GM23248 (cell line): ENCODE measurements around the gene WFIKKN1. TPM values are rescaled to one million over a fixed set of nuclear protein-coding genes. Genes with fewer than 3 reads are reported as not detected.

ENCODE experiments used
- DNase-seq: peaks from one replicate; pipeline ENCODE4 v3.0.0-alpha.2; 2015
- H2AFZ ChIP-seq: fragments of 200-600 bp; sonication (generic); 2 replicates; pipeline ENCODE4 v1.6.1; 2016; ENCODE audit warnings: antibody characterized with exemption
- H3F3A ChIP-seq: fragments of 200-600 bp; sonication (generic); 2 replicates; pipeline ENCODE4 v1.6.1; 2016; ENCODE audit warnings: mild to moderate bottlenecking, antibody characterized with exemption, mixed run types; ENCODE audit not compliant: insufficient read depth
- H3K27ac ChIP-seq: fragments of 200-600 bp; sonication (generic); 2 replicates; pipeline ENCODE4 v1.5.1; 2016; ENCODE audit warnings: mild to moderate bottlenecking
- H3K27me3 ChIP-seq: fragments of 200-600 bp; sonication (generic); replicated peaks from 2 replicates; pipeline ENCODE4 v1.6.1; 2016; ENCODE audit warnings: mild to moderate bottlenecking; ENCODE audit not compliant: insufficient read depth
- H3K36me3 ChIP-seq: fragments of 200-600 bp; sonication (generic); 2 replicates; pipeline ENCODE4 v1.6.1; 2016; ENCODE audit warnings: low read depth, mild to moderate bottlenecking
- H3K4me1 ChIP-seq: fragments of 200-600 bp; sonication (generic); 2 replicates; pipeline ENCODE4 v1.6.1; 2016; ENCODE audit warnings: mild to moderate bottlenecking; ENCODE audit not compliant: insufficient read depth
- H3K4me2 ChIP-seq: fragments of 200-600 bp; sonication (generic); one replicate; pipeline ENCODE4 v1.6.1; 2016; ENCODE audit warnings: mild to moderate bottlenecking; ENCODE audit not compliant: unreplicated experiment
- H3K4me3 ChIP-seq: fragments of 200-600 bp; sonication (generic); 2 replicates; pipeline ENCODE4 v1.5.1; 2016; ENCODE audit warnings: mild to moderate bottlenecking
- H3K79me2 ChIP-seq: fragments of 200-600 bp; sonication (generic); 2 replicates; pipeline ENCODE4 v1.6.1; 2016; ENCODE audit warnings: mild to moderate bottlenecking; ENCODE audit not compliant: insufficient read depth
- H3K9ac ChIP-seq: fragments of 200-600 bp; sonication (generic); 2 replicates; pipeline ENCODE4 v1.6.1; 2016; ENCODE audit warnings: mild to moderate bottlenecking
- H3K9me2 ChIP-seq: fragments of 200-600 bp; sonication (generic); 2 replicates; pipeline ENCODE4 v1.6.1; 2016; ENCODE audit warnings: mixed run types, mild to moderate bottlenecking, moderate library complexity; ENCODE audit not compliant: insufficient read depth
- H3K9me3 ChIP-seq: fragments of 200-600 bp; sonication (generic); one replicate; pipeline ENCODE4 v1.6.1; 2017; ENCODE audit warnings: low read depth
- H4K20me1 ChIP-seq: fragments of 200-600 bp; sonication (generic); 2 replicates; pipeline ENCODE4 v1.6.0; 2016; ENCODE audit not compliant: insufficient read depth
- EZH2 ChIP-seq: fragments of 200-600 bp; sonication (generic); IDR thresholded peaks from 2 replicates; pipeline ENCODE4 v1.6.1; 2018; ENCODE audit warnings: antibody characterized with exemption, mild to moderate bottlenecking; ENCODE audit not compliant: insufficient read depth, poor library complexity, severe bottlenecking
- EZH2phosphoT487 ChIP-seq: fragments of 200-600 bp; sonication (generic); IDR thresholded peaks from 2 replicates; pipeline ENCODE4 v1.6.1; 2018; ENCODE audit warnings: antibody characterized with exemption, moderate library complexity, mild to moderate bottlenecking, low read depth; ENCODE audit not compliant: insufficient read depth
- WGBS, 2 experiments: methylation state at CpG; one replicate each; pipeline ENCODE4 v1.1.6; 2015 to 2017; ENCODE audit warnings: low lambda C conversion rate in 2 of 2, low coverage in 1 of 2; ENCODE audit errors: missing lambda C conversion rate in 2 of 2; 5-methylcytosine and 5-hydroxymethylcytosine counted together
- in situ Hi-C: fragments of 300-500 bp; cut with MboI; formaldehyde crosslinking; loops from 2 replicates; pipeline ENCODE4 v1.15.0; 2020
- polyA plus RNA-seq: library from polyadenylated mRNA; unstranded; fragments of >200 nt; fragmentation: Nextera tagmentation; extraction: Ambion mirVana; gene quantifications from 2 replicates; pipeline ENCODE4 v1.2.1, GENCODE V29; 2016
- total RNA-seq: library from RNA; depleted of rRNA; stranded (reverse); fragments of >200 nt; shearing (Covaris generic); gene quantifications from 2 replicates; pipeline ENCODE4 v1.2.3, GENCODE V29; 2014

WFIKKN1 gene
- total and polyA plus RNA-seq, 2 experiments from 2014 or later, result not detected

- H3F3A ChIP-seq, result peaks cover 4% of the 10 kb centered on the region
- in situ Hi-C loops, result no loop called here
- H3K27ac ChIP-seq, result no peak overlapping the region
- peaks cover 14% of the 10 kb centered on the region for H3K79me2 ChIP-seq
- DNase-seq, result no peak
- H3K4me1 ChIP-seq, result 0 out of 2 replicates have a peak, but pooled peaks cover 6% of the 10 kb centered on the region
- H4K20me1 ChIP-seq, result no peaks in the 10 kb centered on the region
- H3K9me2 ChIP-seq, result no peaks in the 10 kb centered on the region
- H2AFZ ChIP-seq, result no peak overlapping the region
- H3K9ac ChIP-seq, result no peak overlapping the region
- no peaks in the 10 kb centered on the region for H3K27me3 ChIP-seq
- H3K4me2 ChIP-seq, result no peak overlapping the region
- H3K36me3 ChIP-seq, result no peaks in the 10 kb centered on the region
- TF ChIP-seq EZH2 (no peak), EZH2phosphoT487 (no peak)
- H3K9me3 ChIP-seq, result no peaks in the 10 kb centered on the region
- 92 to 95% methylated on average over 19 to 22 of the region's 22 CpGs for WGBS, 2 experiments
- H3K4me3 ChIP-seq, result no peak overlapping the region
Measured at GRCh38 chr16:634051-634670, 3.4 kb downstream of the WFIKKN1 start.

- Histone ChIP-seq H3K9ac (peak overlapping the region; percentile 80), H3K27me3 (no peaks in the 10 kb centered on the region), H3K79me2 (peaks cover 14% of the 10 kb centered on the region), H3K4me2 (peak overlapping the region; percentile 87), H3F3A (peaks cover 9% of the 10 kb centered on the region), H3K4me1 (0 out of 2 replicates have a peak, but pooled peaks cover 6% of the 10 kb centered on the region), H4K20me1 (no peaks in the 10 kb centered on the region), H3K9me3 (no peaks in the 10 kb centered on the region), H3K36me3 (no peaks in the 10 kb centered on the region), H3K27ac (no peak overlapping the region), H2AFZ (no peak overlapping the region), H3K9me2 (no peaks in the 10 kb centered on the region), H3K4me3 (peak overlapping the region; percentile 90)
- in situ Hi-C loops, result no loop called here
- TF ChIP-seq EZH2 (no peak), EZH2phosphoT487 (no peak)
- DNase-seq, result no peak
- 75 to 78% methylated on average over 5 to 7 of the region's 7 CpGs for WGBS, 2 experiments
Measured at GRCh38 chr16:634996-635395, 4.2 kb downstream of the WFIKKN1 start.

DNA sequence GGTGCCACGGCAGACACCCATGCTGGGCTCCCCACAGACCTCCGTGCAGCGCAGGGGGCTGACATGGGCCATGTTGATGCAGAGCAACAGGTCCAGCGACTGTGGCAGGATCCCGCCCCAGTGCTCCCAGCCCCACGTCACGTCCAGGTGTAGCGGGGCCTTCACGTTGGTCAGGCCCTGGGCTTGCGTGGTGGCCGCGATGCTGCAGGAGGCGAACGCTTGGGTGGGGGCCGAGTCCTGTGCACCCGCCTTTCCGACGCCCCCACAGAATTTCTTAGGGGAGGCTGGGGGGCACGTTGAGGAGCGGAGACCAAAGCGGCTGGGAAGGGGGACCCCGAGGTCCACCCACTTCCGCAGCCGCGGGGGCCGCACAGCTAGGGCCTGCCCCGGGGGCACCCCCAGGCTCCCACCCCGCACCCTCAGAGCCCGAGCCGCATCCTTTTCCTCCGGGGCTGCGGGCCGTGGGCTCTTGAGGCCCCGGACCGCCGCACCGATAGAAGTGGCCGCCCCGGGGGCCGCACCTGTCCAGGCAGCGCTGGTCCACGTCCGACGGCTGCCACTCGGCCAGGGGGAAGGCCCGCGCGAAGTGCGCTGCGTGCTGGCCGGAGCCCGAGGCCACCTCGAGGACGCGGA, 4.9 kb downstream of the WFIKKN1 start:
- TF ChIP-seq EZH2phosphoT487, result no peak
- TF ChIP-seq EZH2, result no peak
- Histone ChIP-seq H3K27ac (peak overlapping the region; percentile 85), H2AFZ (peak overlapping the region; percentile 56), H3K36me3 (no peaks in the 10 kb centered on the region), H3K79me2 (peaks cover 14% of the 10 kb centered on the region), H3K9me2 (no peaks in the 10 kb centered on the region), H3K27me3 (no peaks in the 10 kb centered on the region), H3K4me3 (peak overlapping the region; percentile 90), H3F3A (peaks cover 9% of the 10 kb centered on the region), H3K4me2 (peak overlapping the region; percentile 87), H3K4me1 (0 out of 2 replicates have a peak, but pooled peaks cover 6% of the 10 kb centered on the region), H3K9ac (peak overlapping the region; percentile 80), H3K9me3 (no peaks in the 10 kb centered on the region), H4K20me1 (no peaks in the 10 kb centered on the region)
- peak; percentile 43 for DNase-seq
- 1 to 3% methylated on average over 35 to 39 of the region's 55 CpGs for WGBS, 2 experiments
- in situ Hi-C loops, result no loop called here

- Histone ChIP-seq H3F3A (peaks cover 9% of the 10 kb centered on the region), H3K9ac (peak within 1 kb of the TSS; percentile 80), H3K27me3 (no peaks in the 10 kb centered on the region), H3K4me1 (0 out of 2 replicates have a peak, but pooled peaks cover 3% of the 10 kb centered on the region), H3K9me3 (no peaks in the 10 kb centered on the region), H3K4me2 (peak within 1 kb of the TSS; percentile 87), H3K36me3 (no peaks in the 10 kb centered on the region), H3K9me2 (no peaks in the 10 kb centered on the region), H2AFZ (peak within 1 kb of the TSS; percentile 84), H4K20me1 (no peaks in the 10 kb centered on the region), H3K4me3 (peak within 1 kb of the TSS; percentile 90), H3K27ac (peak within 1 kb of the TSS; percentile 85), H3K79me2 (peaks cover 14% of the 10 kb centered on the region)
- WGBS, 2 experiments, result 0 to 1% methylated on average over 79 to 89 of the region's 91 CpGs
- TF ChIP-seq EZH2phosphoT487, result no peak
- peak; percentile 98 for DNase-seq
- in situ Hi-C loops, result no loop called here
Measured at GRCh38 chr16:636206-637080, 5.7 kb downstream of the WFIKKN1 start, which contains the start of gene METTL26. TSS of gene METTL26 (minus strand) at chr16:636305. CDS start at chr16:636290, 15 bp downstream.
